OCI-LY3 (cell line): ENCODE data around the gene AVP.

Experiments used
- EZH2phosphoT487 ChIP-seq: fragments of 200-600 bp; shearing (Covaris generic); IDR thresholded peaks from 2 replicates; pipeline ENCODE4 v1.6.1; 2018; ENCODE audit warnings: antibody characterized with exemption, mixed run types, low read depth
- TF ChIP-seq, protein P1 (sequence below): fragments of 200-600, 300-600 bp; sonication (generic); IDR thresholded peaks from 2 replicates; pipeline ENCODE4 v1.5.1; 2014; ENCODE audit warnings: antibody characterized with exemption, low read length, low read depth

DNA sequence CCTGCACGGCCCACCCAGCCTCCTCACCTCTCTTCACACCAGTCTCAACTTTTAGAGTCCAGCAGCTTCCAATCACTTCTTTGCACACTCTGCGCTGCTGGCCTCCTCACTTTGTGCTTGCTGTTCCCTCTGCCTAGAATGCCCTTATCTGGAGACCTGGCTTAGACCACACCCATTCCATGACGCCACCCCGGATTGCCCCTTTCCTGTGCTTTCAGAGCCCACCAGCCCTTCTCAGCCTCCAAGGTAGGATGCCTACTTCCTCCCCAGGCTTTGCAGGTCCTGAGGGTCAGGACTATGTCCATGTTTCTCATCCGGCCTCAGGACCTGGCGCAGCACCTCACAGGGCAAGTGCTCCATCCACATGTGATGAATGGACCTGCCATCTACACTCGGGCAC is 27.0 kb upstream of the AVP start:
- TF ChIP-seq, protein P1, sequence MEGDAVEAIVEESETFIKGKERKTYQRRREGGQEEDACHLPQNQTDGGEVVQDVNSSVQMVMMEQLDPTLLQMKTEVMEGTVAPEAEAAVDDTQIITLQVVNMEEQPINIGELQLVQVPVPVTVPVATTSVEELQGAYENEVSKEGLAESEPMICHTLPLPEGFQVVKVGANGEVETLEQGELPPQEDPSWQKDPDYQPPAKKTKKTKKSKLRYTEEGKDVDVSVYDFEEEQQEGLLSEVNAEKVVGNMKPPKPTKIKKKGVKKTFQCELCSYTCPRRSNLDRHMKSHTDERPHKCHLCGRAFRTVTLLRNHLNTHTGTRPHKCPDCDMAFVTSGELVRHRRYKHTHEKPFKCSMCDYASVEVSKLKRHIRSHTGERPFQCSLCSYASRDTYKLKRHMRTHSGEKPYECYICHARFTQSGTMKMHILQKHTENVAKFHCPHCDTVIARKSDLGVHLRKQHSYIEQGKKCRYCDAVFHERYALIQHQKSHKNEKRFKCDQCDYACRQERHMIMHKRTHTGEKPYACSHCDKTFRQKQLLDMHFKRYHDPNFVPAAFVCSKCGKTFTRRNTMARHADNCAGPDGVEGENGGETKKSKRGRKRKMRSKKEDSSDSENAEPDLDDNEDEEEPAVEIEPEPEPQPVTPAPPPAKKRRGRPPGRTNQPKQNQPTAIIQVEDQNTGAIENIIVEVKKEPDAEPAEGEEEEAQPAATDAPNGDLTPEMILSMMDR, result no peak
- no peak for TF ChIP-seq EZH2phosphoT487
